ENCODE data around the gene DDAH2.

DNA sequence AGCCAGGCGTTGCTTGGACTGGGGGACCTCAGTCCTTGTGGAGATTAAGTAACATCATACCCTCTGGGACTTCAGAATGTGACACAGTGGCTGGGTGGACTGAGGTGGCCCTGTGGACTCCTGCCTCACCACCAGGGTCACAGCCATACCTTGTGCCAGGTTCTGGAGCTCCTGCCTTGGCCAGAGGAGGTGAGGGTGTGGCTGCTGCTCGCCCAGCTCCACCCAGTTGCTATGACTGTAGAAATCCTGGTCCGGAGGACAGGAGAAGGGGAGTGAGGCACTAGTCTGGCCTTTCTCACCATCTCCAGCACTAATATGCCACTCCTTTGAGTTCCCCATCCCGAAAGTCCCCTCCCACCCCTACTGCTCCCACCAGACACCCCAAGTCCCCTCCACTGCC lies 46.1 kb upstream of the DDAH2 start:
- TF ChIP-seq, protein P1, sequence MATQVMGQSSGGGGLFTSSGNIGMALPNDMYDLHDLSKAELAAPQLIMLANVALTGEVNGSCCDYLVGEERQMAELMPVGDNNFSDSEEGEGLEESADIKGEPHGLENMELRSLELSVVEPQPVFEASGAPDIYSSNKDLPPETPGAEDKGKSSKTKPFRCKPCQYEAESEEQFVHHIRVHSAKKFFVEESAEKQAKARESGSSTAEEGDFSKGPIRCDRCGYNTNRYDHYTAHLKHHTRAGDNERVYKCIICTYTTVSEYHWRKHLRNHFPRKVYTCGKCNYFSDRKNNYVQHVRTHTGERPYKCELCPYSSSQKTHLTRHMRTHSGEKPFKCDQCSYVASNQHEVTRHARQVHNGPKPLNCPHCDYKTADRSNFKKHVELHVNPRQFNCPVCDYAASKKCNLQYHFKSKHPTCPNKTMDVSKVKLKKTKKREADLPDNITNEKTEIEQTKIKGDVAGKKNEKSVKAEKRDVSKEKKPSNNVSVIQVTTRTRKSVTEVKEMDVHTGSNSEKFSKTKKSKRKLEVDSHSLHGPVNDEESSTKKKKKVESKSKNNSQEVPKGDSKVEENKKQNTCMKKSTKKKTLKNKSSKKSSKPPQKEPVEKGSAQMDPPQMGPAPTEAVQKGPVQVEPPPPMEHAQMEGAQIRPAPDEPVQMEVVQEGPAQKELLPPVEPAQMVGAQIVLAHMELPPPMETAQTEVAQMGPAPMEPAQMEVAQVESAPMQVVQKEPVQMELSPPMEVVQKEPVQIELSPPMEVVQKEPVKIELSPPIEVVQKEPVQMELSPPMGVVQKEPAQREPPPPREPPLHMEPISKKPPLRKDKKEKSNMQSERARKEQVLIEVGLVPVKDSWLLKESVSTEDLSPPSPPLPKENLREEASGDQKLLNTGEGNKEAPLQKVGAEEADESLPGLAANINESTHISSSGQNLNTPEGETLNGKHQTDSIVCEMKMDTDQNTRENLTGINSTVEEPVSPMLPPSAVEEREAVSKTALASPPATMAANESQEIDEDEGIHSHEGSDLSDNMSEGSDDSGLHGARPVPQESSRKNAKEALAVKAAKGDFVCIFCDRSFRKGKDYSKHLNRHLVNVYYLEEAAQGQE (IDR thresholded peaks at IDR 0.05; ENCODE audit: insufficient read depth in 1 of 2, low read depth in 2 of 2, low read length in 2 of 2): no peak
- TF ChIP-seq TAF1 (IDR thresholded peaks at IDR 0.05; ENCODE audit: borderline replicate concordance, insufficient read depth, low read length): no peak
